Fibroblast of mammary gland (primary cell): ENCODE results near the gene INA.

Experiments
- DNase-seq: peaks from one replicate; pipeline ENCODE4 v3.0.0-alpha.2; 2010; ENCODE audit warnings: low read depth
- H3K4me3 ChIP-seq: 2 replicates; pipeline ENCODE4 v1.5.1; 2011; ENCODE audit warnings: low read depth, mild to moderate bottlenecking, low read length, moderate library complexity; ENCODE audit not compliant: control insufficient read depth
- TF ChIP-seq, protein P1 (sequence below): conservative IDR thresholded peaks from 2 replicates; pipeline ENCODE4 v1.5.1; 2011; ENCODE audit warnings: low read depth, low read length, inconsistent platforms; ENCODE audit not compliant: control insufficient read depth, insufficient read depth

The INA gene

DNA sequence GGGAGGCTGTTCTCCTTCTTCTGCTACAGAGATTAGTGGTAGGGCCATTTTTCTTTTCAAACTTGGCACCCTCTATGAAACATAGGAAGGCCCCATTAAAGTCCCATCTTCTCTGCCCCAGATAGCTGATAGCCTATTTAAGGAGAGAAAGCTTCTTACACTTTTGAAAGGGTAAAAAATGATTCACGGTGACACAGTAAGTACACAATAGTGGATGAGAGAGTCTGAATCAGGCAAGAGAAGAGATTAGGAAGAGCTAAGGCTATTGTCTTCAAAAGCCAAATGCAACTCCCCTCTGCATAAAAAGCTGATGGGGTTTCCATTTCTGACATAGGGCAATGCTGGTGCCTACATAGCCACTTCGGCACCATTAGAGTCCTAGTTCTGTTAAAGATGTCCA lies 3.6 kb downstream of the INA start:
- TF ChIP-seq, protein P1, sequence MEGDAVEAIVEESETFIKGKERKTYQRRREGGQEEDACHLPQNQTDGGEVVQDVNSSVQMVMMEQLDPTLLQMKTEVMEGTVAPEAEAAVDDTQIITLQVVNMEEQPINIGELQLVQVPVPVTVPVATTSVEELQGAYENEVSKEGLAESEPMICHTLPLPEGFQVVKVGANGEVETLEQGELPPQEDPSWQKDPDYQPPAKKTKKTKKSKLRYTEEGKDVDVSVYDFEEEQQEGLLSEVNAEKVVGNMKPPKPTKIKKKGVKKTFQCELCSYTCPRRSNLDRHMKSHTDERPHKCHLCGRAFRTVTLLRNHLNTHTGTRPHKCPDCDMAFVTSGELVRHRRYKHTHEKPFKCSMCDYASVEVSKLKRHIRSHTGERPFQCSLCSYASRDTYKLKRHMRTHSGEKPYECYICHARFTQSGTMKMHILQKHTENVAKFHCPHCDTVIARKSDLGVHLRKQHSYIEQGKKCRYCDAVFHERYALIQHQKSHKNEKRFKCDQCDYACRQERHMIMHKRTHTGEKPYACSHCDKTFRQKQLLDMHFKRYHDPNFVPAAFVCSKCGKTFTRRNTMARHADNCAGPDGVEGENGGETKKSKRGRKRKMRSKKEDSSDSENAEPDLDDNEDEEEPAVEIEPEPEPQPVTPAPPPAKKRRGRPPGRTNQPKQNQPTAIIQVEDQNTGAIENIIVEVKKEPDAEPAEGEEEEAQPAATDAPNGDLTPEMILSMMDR = no peak
- no peak for DNase-seq
- no peak overlapping the region for H3K4me3 ChIP-seq

DNA sequence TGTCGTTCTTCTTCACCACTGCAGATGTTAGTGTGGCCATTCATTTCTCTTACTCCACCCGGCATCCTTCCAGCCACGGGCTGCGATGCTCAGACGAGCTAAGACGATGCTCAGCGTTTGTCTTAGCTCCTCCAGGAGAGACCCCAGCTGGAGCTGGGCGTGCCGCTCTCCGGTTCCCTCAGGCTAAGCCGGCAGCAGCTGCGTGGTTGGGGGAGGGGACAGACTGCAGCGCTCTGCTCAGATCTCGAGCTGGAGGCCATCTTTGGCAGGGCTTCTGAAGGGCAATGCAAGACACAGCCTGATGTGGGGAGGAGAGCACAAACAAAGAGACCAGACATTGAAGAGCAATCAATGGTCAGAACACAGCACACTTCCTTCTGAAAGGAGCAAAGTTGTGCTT lies 4.8 kb downstream of the INA start:
- no peak overlapping the region for H3K4me3 ChIP-seq
- TF ChIP-seq, protein P1 = no peak
- no peak for DNase-seq

DNA sequence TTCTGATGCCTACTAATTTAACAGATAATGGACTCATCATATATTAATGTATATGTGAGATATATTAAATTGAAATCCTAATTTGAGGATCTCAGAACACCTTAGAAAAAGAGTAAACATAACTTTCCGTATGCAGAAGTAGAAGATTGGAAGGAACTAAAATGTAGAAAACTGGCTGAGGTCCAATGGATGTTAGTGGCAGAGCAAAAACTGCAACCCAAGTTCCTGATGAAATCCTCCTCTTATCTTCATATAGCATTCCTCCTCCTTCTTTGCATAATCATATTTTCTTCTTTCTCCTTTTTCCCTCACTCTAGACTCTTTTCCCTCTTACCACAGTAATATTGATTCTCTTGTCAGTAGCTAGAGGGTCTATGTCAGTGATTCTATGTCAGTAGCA lies 6.0 kb downstream of the INA start:
- TF ChIP-seq, protein P1 = no peak
- no peak for DNase-seq
- no peak overlapping the region for H3K4me3 ChIP-seq

DNA sequence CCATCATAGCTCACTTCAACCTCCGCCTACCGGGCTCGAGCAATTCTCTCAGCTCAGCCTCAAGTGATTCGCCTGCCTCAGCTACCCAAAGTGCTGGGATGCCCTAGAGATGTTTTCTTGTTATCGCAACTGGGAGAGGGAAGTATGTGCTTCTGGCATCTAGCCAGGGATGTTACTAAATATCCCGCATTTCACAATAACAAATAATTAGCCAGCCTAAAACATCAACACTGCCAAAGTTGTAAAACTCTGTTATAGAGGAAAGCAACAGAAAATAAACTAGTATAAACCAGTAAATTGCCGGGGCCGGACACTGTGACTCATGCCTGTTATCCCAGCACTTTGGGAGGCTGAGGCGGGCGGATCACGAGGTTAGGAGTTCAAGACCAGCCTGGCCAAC lies 7.2 kb downstream of the INA start:
- DNase-seq = peak; percentile 75
- H3K4me3 ChIP-seq = no peak overlapping the region
- TF ChIP-seq, protein P1 = no peak

DNA sequence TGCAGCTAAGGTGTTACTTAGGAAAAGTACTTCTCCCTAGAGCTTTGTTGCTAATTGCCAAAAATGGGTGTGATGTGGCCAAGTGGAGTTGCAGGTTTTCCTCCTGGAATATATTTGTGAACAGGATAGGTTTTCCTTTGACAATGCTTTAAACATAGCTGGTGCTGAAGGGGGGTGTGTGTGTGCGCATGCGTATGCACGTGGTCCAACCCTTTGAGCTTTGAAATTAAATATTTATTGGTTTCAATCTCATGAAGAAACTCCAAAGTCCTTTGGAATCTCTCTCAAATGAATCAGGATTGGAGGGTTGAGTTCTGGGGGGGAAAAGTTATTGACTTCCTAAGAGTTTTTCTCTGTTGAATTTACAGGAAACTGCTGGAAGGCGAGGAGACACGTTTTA lies 11.1 kb downstream of the INA start:
- TF ChIP-seq, protein P1 = no peak
- DNase-seq = no peak
- H3K4me3 ChIP-seq = no peak overlapping the region

DNA sequence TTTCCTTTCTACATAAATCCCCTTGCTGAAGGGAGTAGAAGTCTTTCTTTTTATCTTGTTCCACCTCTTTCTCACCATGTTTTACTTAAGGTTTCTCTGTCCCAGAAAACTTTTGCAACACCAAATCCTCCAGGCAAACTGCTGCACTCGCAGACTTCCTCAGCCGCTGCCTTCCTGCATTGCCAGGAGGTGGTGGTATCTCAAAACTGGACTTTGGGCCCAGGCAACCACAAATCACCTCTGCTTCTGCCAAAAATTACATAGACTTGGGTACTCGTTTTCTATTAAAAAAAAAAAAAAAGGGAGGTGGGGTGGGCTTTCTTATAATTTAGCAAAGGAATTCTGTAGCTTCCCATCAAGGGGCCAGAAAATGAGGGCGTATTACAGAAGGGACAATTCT lies 14.7 kb downstream of the INA start:
- no peak for DNase-seq
- TF ChIP-seq, protein P1 = no peak
- no peak overlapping the region for H3K4me3 ChIP-seq

DNA sequence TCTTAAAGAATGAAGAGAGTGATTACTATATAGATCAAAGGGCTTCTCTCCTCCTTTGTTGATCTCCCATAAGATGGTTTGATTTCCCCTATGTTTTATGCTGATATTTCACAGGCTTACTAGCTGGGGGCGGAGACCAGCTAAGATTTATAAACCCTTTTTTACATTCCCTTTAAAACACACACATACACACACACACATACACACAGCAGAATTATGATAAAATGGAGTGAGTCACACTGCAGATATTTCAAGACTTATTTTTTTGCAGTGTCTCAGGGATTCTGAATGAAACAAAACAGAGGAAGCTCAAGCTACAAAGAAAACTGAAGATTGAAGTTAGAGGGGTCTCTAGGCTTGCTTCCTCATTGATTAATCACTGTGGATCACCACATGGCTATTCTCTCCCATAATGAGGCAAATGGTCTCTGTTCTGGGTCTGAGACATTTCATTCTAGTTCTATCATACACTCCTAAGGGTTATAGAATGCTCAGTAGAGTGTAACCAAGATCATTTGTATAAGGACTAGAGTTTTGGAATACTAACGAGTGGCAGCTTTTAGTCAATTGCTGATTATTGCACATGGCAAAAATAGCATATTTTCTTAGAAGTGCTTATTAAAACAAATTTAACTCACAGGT lies 18.6 kb downstream of the INA start:
- TF ChIP-seq, protein P1 = no peak

More for the DNA sequence above, 18.6 kb downstream of the INA start:
- H3K4me3 ChIP-seq = no peak overlapping the region
- DNase-seq = peak; percentile 55
